ENCODE data around the gene WDR5. TPM values are rescaled to one million over a fixed set of nuclear protein-coding genes. Genes with fewer than 3 reads are reported as not detected.

The WDR5 gene
- total RNA-seq, 1 donor from 2014 or later: 13.9 TPM

- H3K9me3 ChIP-seq: no peaks in the 10 kb centered on the region
- DNase-seq (ENCODE audit: low spot score in 2 of 2): peak in 1 of 2 donors; percentile 50
- no peaks in the 10 kb centered on the region for H3K36me3 ChIP-seq
- H3K27ac ChIP-seq: no peak overlapping the region
- peaks cover 4 to 7% of the 10 kb centered on the region in 2 donors for H3K4me1 ChIP-seq
- H3K4me3 ChIP-seq: no peak overlapping the region
- intact Hi-C loops (cut with DNase I): no loop called here
- H3K27me3 ChIP-seq: no peaks in the 10 kb centered on the region
- TF ChIP-seq CTCF (IDR thresholded peaks at IDR 0.05): no peak
These were observed 57.3 kb downstream of the WDR5 start for GRCh38 chr9:134192951-134193731.

GRCh38 chr9:134193912-134194535 lies 58.1 kb downstream of the WDR5 start:
- Histone ChIP-seq H3K36me3 (no peaks in the 10 kb centered on the region), H3K4me1 (no peaks in the 10 kb centered on the region), H3K27ac (no peak overlapping the region), H3K4me3 (no peak overlapping the region), H3K9me3 (no peaks in the 10 kb centered on the region), H3K27me3 (no peaks in the 10 kb centered on the region)
- peak in 1 of 2 donors; percentile 47 for DNase-seq (ENCODE audit: low spot score in 2 of 2)
- intact Hi-C loops (cut with DNase I): no loop called here
- TF ChIP-seq CTCF (IDR thresholded peaks at IDR 0.05): no peak

GRCh38 chr9:134195558-134195957 lies 59.7 kb downstream of the WDR5 start:
- no peaks in the 10 kb centered on the region for H3K36me3 ChIP-seq
- intact Hi-C loops (cut with DNase I): no loop called here
- TF ChIP-seq CTCF (IDR thresholded peaks at IDR 0.05): no peak
- H3K4me1 ChIP-seq: no peaks in the 10 kb centered on the region
- no peaks in the 10 kb centered on the region for H3K27me3 ChIP-seq
- H3K9me3 ChIP-seq: no peaks in the 10 kb centered on the region
- no peak for DNase-seq (ENCODE audit: low spot score in 2 of 2)
- H3K4me3 ChIP-seq: no peak overlapping the region
- no peak overlapping the region for H3K27ac ChIP-seq

GRCh38 chr9:134196911-134197310 lies 61.0 kb downstream of the WDR5 start:
- DNase-seq (ENCODE audit: low spot score in 2 of 2): peak in 1 of 2 donors; percentile 33

GRCh38 chr9:134198791-134199190 lies 62.9 kb downstream of the WDR5 start:
- intact Hi-C loops (cut with DNase I): no loop called here

More at GRCh38 chr9:134196911-134197310, 61.0 kb downstream of the WDR5 start:
- no peak for TF ChIP-seq CTCF (IDR thresholded peaks at IDR 0.05)
- Histone ChIP-seq H3K27ac (no peak overlapping the region), H3K9me3 (peaks cover 0 to 6% of the 10 kb centered on the region in 2 donors), H3K4me1 (no peaks in the 10 kb centered on the region), H3K27me3 (no peaks in the 10 kb centered on the region), H3K4me3 (no peak overlapping the region), H3K36me3 (no peaks in the 10 kb centered on the region)
- intact Hi-C loops (cut with DNase I): no loop called here

More at GRCh38 chr9:134198791-134199190, 62.9 kb downstream of the WDR5 start:
- Histone ChIP-seq H3K4me3 (no peak overlapping the region), H3K9me3 (peaks cover 0 to 15% of the 10 kb centered on the region in 2 donors), H3K4me1 (no peaks in the 10 kb centered on the region), H3K27me3 (no peaks in the 10 kb centered on the region), H3K36me3 (no peaks in the 10 kb centered on the region), H3K27ac (no peak overlapping the region)
- DNase-seq (ENCODE audit: low spot score in 2 of 2): peak in 1 of 2 donors; percentile 18
- TF ChIP-seq CTCF (IDR thresholded peaks at IDR 0.05): no peak
